Stimulated activated naive CD4-positive, alpha-beta T cell treated with Interleukin-2 at 50 U/mL for 16 hours (primary cell): Measurements from ENCODE around the gene MAP3K2.

ENCODE experiments used
- DNase-seq: peaks from one replicate; lab custom pipeline; 2025; lab: John Stamatoyannopoulos, UW

Gene MAP3K2

GRCh38 chr2:127288274-127288673 lies 99.5 kb downstream of the MAP3K2 start:
- no peak for DNase-seq

GRCh38 chr2:127283275-127283674 lies 104.5 kb downstream of the MAP3K2 start:
- no peak for DNase-seq

- no peak for DNase-seq
These were observed 107.1 kb downstream of the MAP3K2 start for GRCh38 chr2:127280693-127281092.

GRCh38 chr2:127279781-127280180 lies 108.0 kb downstream of the MAP3K2 start:
- no peak for DNase-seq

- no peak for DNase-seq
These were observed 108.8 kb downstream of the MAP3K2 start for GRCh38 chr2:127278959-127279358.

GRCh38 chr2:127277028-127277427 lies 110.7 kb downstream of the MAP3K2 start:
- DNase-seq, result no peak

- no peak for DNase-seq
These were observed 112.0 kb downstream of the MAP3K2 start for GRCh38 chr2:127275789-127276188.

- no peak for DNase-seq
These were observed 112.4 kb downstream of the MAP3K2 start for GRCh38 chr2:127275356-127275755.

GRCh38 chr2:127270663-127271062 lies 117.1 kb downstream of the MAP3K2 start:
- no peak for DNase-seq

- DNase-seq, result no peak
These were observed 125.9 kb downstream of the MAP3K2 start for GRCh38 chr2:127261804-127262406.

GRCh38 chr2:127259355-127259754 lies 128.4 kb downstream of the MAP3K2 start:
- DNase-seq, result no peak

- DNase-seq, result no peak
These were observed 130.9 kb downstream of the MAP3K2 start for GRCh38 chr2:127256866-127257265.

- DNase-seq, result no peak
These were observed 131.4 kb downstream of the MAP3K2 start for GRCh38 chr2:127256381-127256780.

- no peak for DNase-seq
These were observed 132.1 kb downstream of the MAP3K2 start for GRCh38 chr2:127255721-127256120.

- no peak for DNase-seq
These were observed 132.6 kb downstream of the MAP3K2 start for GRCh38 chr2:127255146-127255545.

GRCh38 chr2:127254386-127254981 lies 133.3 kb downstream of the MAP3K2 start:
- no peak for DNase-seq
